Suprapubic skin (tissue), 3 donors: ENCODE data around the gene CARHSP1.

ENCODE experiments used
- CTCF ChIP-seq, 2 donors: fragments of 200-600 bp in 1 of 2; fragments of 450-650 bp in 1 of 2; sonication (generic) in 1 of 2; IDR thresholded peaks; one replicate each; pipeline ENCODE4 v1.5.1; 2016 to 2019; ENCODE audit warnings: antibody characterized with exemption in 2 of 2, mild to moderate bottlenecking in 1 of 2, moderate library complexity in 1 of 2
- POLR2A ChIP-seq, 2 donors: fragments of 450-650 bp; IDR thresholded peaks; one replicate each; pipeline ENCODE4 v1.6.1; 2017; ENCODE audit warnings: antibody characterized with exemption in 2 of 2, mild to moderate bottlenecking in 2 of 2, moderate library complexity in 2 of 2

DNA sequence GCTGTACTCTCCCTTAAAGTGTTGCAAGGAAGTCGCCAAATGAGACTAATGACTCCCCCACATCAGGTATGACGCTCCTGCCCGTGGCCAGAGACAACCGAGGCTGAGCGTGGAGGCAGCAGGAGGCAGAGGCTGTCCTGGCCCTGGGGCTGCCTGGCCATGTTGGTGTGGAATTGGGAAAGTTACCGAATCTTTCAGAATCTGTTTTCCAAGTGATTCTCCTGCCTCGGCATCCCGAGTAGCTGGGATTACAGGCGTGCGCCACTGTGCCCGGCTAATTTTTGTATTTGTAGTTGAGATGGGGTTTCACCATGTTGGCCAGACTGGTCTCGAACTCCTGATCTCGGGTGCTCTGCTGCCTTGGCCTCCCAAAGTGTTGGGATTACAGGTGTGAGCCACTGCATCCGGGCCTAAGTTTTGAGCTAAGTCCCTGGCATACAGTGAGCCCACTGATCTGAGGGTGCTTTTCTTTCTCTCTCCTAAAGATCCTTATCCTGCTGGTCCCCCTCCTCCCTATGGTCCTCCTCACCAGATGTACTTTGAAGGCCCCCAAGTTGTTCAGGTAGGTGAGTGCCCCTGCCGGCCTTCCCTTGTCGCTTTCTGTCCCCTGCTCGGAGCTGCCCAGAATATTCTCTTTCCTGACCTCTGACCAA is 14.0 kb upstream of the CARHSP1 start:
- TF ChIP-seq CTCF (IDR thresholded peaks at IDR 0.05) = no peak
- TF ChIP-seq POLR2A (IDR thresholded peaks at IDR 0.05) = no peak
